NOMO-1 (cell line): ENCODE data around the gene UNK.

Source experiments
- DNase-seq, 2 experiments: peaks; one replicate each; lab custom pipeline; 2025; ENCODE audit not compliant: unreplicated experiment in 2 of 2; lab: John Stamatoyannopoulos, UW

UNK gene

DNA sequence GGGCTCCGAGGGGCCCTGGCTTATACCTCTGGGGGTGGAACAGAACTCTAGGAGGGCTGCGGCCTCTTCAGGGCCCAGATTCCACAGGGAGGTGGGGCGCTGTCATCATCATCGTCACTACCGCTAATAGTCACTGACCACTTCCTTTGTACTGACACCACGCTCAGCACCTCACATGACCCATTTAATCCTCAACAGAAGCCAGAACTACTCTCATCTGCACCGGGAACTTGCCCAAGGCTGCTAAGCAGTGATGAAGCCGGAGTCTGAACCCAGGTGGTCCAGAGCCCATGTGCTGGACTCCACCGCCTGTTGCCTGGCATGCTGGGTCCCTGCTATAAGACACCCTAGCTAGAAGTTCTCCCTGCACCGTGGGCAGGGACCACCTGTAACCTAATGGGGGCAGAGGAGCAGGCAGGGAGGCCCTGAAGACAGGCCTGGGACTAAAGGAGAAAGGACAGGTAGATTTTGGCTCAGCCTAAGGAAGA is 47.6 kb downstream of the UNK start:
- DNase-seq: peak; percentile 28 to 54

- DNase-seq: no peak
These were observed 48.2 kb downstream of the UNK start for GRCh38 chr17:75832652-75833400.

GRCh38 chr17:75834279-75834920 is 49.8 kb downstream of the UNK start:
- no peak for DNase-seq

DNA sequence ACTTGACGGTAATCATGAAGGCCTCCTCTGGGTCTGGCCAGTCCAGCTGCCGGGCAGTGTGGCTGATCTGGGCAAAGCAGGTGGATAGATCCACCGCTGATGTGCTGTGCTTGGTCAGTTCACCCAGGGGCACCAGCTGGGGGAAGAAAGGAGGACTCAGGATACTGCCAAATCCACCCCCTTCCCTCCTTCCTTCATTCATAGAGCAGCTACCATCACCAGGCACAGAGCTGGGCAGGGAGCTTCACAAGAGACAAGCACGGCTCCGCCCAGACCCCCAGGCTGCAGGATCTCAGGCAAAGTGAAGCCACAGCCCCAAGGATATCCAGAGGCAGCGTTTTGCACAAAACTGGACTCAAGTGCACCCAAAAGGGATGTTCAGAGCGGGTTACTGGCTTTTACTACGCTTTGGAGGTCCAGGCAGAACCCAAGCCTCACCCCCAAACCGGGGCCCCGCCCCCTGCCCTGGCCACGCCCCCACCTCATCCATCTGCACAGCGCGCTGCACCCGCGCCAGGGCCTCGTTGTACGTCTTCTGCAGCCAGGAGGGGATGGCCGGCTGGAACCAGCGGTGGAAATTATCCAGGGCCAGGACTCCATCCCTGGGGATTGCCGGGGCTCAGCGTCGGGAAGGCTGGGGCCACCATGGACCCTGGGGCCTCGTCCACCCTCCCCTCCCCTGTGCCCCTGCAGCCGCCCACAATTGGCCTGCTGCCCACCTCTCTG is 50.5 kb downstream of the UNK start:
- no peak for DNase-seq

DNA sequence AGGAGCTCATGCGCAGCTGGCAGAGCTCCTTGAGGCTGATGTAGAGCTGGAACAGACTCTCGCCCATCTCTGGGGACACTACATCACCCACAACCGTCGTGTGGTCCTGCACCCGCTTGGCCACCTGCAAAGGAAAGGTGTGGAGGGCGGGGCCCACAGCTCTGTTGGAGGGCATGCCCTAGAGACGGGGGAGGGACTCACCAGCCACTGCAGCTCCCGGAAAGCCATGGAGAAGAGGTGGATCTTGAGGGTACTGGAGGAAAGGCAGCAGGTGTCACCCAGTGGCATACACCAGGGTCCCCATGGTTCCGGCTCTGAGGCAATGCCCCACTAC is 51.0 kb downstream of the UNK start:
- no peak for DNase-seq

DNA sequence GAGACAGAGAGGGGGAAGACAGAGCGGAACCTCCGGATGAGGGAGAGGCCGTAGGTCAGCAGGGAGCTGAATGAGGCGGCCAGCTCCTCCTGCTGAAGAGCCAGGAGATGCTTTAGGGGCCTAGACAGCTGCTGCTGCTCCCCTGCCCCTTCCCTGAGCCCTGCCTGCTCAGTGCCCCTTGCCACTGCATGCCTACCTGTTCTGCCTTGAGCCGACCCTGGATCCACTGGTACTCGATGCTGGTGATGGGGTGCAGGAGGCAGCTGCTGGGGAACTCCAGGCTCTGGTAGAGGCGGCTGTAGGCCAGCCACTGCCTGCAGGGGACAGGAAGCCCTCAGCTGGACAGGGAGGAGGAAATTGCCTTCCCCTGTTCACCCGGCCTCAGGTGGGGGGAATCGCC is 52.0 kb downstream of the UNK start:
- no peak for DNase-seq

DNA sequence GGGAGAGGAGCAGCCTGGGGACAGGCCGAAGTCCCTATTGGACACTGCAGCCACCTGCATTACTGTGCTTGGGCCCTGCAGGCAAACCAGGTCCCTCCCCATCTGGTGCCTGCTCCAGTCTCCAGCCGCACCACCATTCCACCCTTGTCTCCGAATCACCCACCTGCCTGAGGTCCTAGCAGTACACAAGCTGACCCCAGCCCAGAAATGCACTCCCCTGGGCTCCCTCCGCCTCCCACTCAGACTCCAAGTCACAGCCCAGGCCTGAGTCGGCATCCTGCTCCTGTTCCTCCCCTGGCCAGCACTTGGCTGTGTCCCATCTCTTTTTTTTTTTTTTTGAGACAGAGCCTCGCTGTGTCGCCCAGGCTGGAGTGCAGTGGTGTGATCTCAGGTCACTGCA is 53.3 kb downstream of the UNK start:
- no peak for DNase-seq

- no peak for DNase-seq
These were observed 53.8 kb downstream of the UNK start for GRCh38 chr17:75838410-75838809.

DNA sequence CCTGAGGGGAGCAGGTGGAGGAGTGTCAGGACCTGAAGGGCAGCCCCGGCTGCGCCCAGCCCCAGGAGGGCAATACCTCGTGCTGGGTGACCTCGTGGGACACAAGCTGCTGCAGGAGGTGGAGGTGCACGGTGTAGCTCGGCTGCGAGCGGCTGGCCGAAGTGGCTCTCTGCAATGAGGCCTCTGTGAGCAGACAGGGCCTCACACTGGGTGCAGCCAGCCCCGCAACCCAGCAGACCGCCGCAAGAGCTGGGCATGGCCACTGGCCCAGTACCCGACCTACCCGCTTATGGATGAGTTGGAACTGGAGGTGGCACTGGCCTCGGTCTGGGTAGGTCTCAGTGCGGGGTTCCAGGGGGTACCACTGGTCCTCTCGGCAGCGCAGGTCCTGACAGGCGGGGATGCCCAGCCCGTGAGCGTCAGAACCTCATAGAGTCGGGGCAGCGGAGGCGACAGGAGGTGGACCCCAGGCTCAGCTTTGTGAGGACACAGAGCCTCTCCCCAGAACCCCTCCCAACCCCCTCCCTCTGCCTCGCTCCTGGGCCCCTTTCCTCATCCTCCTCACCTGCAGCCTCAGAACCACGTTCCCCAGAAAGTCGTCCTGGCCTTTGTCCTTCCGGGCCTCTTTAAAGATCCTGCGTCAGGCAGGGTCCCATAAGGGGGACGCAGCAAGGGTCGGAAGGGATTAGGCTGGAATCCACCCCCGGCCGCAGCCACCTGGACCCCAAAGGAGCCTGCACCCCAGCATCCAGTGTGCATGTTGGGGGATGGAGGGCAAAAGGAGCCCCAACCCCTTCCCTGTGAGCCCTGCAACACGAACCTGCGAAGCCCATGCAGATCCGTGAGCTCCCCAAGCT is 55.6 kb downstream of the UNK start:
- DNase-seq: no peak

GRCh38 chr17:75840799-75841164 is 56.2 kb downstream of the UNK start:
- no peak for DNase-seq

GRCh38 chr17:75842411-75842810 is 57.8 kb downstream of the UNK start:
- DNase-seq: no peak

- DNase-seq: no peak
These were observed 58.5 kb downstream of the UNK start for GRCh38 chr17:75842963-75843576.

DNA sequence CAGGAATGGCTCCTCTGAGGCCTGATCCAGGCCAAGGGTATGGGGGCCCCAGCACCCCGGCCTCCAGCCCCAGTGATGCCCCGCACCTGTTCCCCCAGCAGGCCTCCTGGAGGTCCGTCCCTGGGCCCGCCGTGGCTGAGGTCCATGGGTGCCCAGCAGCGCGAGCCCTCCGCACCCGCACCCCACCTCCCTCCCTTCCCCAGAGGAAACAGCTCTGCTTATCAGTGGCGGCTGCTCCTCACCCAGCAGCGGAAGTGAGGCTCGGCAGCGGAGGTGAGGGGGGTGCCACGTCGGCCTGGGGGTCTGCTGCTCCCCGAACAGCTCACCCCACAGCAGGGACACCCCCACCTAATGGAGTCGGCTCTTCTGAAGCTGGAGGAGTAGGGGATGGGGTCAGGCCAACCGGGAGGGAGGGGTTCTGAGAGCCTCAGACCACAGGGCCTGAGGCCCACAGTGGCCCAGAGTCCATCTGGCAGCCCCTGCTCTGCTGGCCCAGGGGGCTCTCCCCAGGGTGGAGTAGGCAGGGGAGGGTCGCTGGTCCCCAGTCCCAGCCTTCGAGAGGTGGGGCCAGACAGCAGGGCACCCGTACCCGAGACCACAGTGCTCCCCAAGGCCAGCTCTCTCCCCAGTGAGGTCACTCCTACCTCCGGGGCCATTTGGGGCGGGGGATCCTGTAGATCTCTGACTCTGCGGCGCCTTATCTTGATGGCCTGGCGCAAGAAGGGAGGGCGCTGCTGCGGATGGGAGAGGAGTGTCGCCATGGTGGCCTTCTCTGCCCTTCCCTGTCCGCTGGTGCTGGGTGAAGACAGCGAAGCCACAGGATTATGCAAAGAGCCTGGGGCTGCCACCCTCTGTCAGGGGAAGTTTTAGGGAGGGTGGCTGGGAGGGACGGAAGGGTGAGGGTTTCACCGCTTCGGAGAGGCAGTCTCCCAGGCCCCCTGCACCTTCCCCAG is 59.2 kb downstream of the UNK start, which contains the start of gene UNC13D:
Gene UNC13D, minus strand, starts transcription at position 828 of the 953 bp plus-strand sequence. Its CDS starts 67 bp downstream, at position 761.
- peak; percentile 46 to 57 for DNase-seq

DNA sequence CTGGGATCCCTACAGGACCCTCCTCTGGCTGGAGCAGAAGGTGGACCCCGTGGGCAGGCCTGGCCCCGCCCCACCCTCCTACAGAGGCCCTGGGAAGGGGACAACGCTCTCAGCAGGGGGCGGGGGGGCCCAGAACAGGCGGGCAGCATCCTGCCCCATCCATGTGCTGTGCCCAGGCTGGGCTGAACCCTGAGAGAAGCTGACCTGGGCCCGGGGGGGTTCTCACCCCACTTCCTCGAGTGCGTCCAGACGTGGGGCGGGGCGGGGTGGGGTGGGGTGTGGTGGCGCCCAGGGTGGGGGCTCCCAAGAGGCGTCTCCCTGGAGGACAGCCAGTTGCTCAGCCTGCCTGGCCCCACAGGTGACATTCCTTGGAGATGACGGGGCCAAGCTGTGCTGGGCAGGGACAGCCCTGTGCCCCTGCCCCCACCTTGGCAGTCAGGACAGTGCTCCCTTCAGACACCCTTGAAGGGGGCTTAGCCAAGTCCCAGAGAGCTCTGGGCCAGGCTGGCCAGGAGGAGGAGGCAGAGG is 60.0 kb downstream of the UNK start:
- no peak for DNase-seq

GRCh38 chr17:75845058-75845711 is 60.6 kb downstream of the UNK start:
- peak; percentile 54 to 65 for DNase-seq

- DNase-seq: no peak
These were observed 61.5 kb downstream of the UNK start for GRCh38 chr17:75845933-75846691.

GRCh38 chr17:75846692-75847613 is 62.3 kb downstream of the UNK start:
- no peak for DNase-seq
